Measurements from ENCODE around the gene ARID1B. TPM values are rescaled to one million over a fixed set of nuclear protein-coding genes. Genes with fewer than 3 reads are reported as not detected.
A peak's percentile ranks its signal among the peaks of the same experiment; 100 is the strongest.

ARID1B gene
- total and polyA plus RNA-seq, 9 of the 15 experiments (the other 6 are each of a cell fraction or from before 2014, with no cell fraction given) = 12.5 to 50.5 (median 25.8) TPM

- peak; percentile 39; the same call in 1 of the 2 replicates for TF ChIP-seq ZNF407 (IDR thresholded peaks at IDR 0.05; ENCODE audit: low read depth)
- TF ChIP-seq HNRNPH1 (optimal IDR thresholded peaks at IDR 0.05; ENCODE audit: low read depth, low read length) = no peak
- no peak for TF ChIP-seq ZBED1 (IDR thresholded peaks at IDR 0.05)
- TF ChIP-seq ZNF311 (CRISPR knock-in tag; IDR thresholded peaks at IDR 0.05) = no peak
- peak in 1 of 3 experiments; percentile 11; a peak in 1 of 6 replicates for TF ChIP-seq CTCF (IDR thresholded peaks at IDR 0.05 in 2 of 3, conservative IDR thresholded peaks at IDR 0.05 in 1 of 3; ENCODE audit: insufficient read depth in 2 of 3, low read depth in 1 of 3, low read length in 3 of 3)
- no peak for TF ChIP-seq BMI1 (IDR thresholded peaks at IDR 0.05; ENCODE audit: low read length)
- no peak for TF ChIP-seq TOE1 (IDR thresholded peaks at IDR 0.05; ENCODE audit: borderline replicate concordance)
- TF ChIP-seq TOE1 (CRISPR knock-in tag; IDR thresholded peaks at IDR 0.05; ENCODE audit: borderline replicate concordance, low read depth) = no peak
- peak; percentile 74 for TF ChIP-seq HMBOX1 (IDR thresholded peaks at IDR 0.05)
- no peak for TF ChIP-seq PML (IDR thresholded peaks at IDR 0.05; ENCODE audit: low read length)
- TF ChIP-seq ZNF445 (CRISPR knock-in tag; IDR thresholded peaks at IDR 0.05; ENCODE audit: low read depth) = no peak
- no peak for TF ChIP-seq E4F1 (CRISPR knock-in tag; IDR thresholded peaks at IDR 0.05; ENCODE audit: borderline replicate concordance)
These were observed 289.8 kb downstream of the ARID1B start (continued) for GRCh38 chr6:157066781-157067491.
